Measurements from ENCODE around the gene AUTS2. TPM values are rescaled to one million over a fixed set of nuclear protein-coding genes. Genes with fewer than 3 reads are reported as not detected.

Gene AUTS2
- total and polyA plus RNA-seq, 2 experiments from 2014 or later = 32.0 to 91.0 TPM

DNA sequence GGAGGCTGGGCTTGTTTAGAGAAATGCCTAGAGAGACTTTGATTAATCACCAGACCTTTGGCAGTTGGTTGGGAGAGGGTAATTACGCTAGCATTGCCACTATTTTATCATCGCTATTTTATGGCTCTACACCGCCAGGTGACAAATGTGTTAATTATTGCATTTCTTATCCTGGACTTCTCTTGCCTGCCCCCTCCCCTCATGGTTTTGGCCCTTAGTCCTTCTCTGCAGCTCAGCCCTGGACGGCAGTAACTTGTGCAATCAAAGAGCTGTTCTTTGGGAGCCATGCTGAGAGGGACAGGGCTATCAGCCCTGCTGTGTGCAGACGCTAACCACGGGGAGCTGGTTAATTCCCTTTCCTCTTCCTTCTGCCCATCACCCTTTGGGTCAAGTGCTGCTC, 585.0 kb downstream of the AUTS2 start:
- Histone ChIP-seq H3K36me3 (ENCODE audit: insufficient read depth) (no peaks in the 10 kb centered on the region), H4K20me1 (replicated peaks; ENCODE audit: insufficient read depth) (no peaks in the 10 kb centered on the region), H3K4me2 (no peak overlapping the region), H3K27ac (ENCODE audit: low read depth) (no peak overlapping the region), H3K27me3 (ENCODE audit: insufficient read depth) (no peaks in the 10 kb centered on the region), H3K4me1 (ENCODE audit: insufficient read depth) (peaks cover 10% of the 10 kb centered on the region), H3K4me3 (no peak overlapping the region), H3K9me2 (ENCODE audit: insufficient read depth) (no peaks in the 10 kb centered on the region), H2AFZ (no peak overlapping the region), H3K79me2 (replicated peaks; ENCODE audit: insufficient read depth) (no peaks in the 10 kb centered on the region), H3F3A (replicated peaks; ENCODE audit: low read depth) (no peaks in the 10 kb centered on the region)
- ATAC-seq (peak; percentile 90), DNase-seq (ENCODE audit: low spot score) (no peak)
- peaks cover 28% of the 10 kb centered on the region for H3K4me1 Mint-ChIP-seq
- no peaks in the 10 kb centered on the region for H3K27me3 Mint-ChIP-seq (ENCODE audit: insufficient read depth, low read depth, poor library complexity)
- no peak overlapping the region for H3K27ac Mint-ChIP-seq
- 0 out of 3 replicates have a peak, but pooled peaks cover 3% of the 10 kb centered on the region for H3K9me3 Mint-ChIP-seq
- no peak for TF ChIP-seq EZH2 (IDR thresholded peaks at IDR 0.05; ENCODE audit: low read depth, unreplicated experiment)
- TF ChIP-seq ZNF331 (CRISPR knock-in tag; IDR thresholded peaks at IDR 0.05; ENCODE audit: low read depth) = no peak
- TF ChIP-seq EZH2phosphoT487 (IDR thresholded peaks at IDR 0.05; ENCODE audit: unreplicated experiment) = no peak
- TF ChIP-seq, protein P1, sequence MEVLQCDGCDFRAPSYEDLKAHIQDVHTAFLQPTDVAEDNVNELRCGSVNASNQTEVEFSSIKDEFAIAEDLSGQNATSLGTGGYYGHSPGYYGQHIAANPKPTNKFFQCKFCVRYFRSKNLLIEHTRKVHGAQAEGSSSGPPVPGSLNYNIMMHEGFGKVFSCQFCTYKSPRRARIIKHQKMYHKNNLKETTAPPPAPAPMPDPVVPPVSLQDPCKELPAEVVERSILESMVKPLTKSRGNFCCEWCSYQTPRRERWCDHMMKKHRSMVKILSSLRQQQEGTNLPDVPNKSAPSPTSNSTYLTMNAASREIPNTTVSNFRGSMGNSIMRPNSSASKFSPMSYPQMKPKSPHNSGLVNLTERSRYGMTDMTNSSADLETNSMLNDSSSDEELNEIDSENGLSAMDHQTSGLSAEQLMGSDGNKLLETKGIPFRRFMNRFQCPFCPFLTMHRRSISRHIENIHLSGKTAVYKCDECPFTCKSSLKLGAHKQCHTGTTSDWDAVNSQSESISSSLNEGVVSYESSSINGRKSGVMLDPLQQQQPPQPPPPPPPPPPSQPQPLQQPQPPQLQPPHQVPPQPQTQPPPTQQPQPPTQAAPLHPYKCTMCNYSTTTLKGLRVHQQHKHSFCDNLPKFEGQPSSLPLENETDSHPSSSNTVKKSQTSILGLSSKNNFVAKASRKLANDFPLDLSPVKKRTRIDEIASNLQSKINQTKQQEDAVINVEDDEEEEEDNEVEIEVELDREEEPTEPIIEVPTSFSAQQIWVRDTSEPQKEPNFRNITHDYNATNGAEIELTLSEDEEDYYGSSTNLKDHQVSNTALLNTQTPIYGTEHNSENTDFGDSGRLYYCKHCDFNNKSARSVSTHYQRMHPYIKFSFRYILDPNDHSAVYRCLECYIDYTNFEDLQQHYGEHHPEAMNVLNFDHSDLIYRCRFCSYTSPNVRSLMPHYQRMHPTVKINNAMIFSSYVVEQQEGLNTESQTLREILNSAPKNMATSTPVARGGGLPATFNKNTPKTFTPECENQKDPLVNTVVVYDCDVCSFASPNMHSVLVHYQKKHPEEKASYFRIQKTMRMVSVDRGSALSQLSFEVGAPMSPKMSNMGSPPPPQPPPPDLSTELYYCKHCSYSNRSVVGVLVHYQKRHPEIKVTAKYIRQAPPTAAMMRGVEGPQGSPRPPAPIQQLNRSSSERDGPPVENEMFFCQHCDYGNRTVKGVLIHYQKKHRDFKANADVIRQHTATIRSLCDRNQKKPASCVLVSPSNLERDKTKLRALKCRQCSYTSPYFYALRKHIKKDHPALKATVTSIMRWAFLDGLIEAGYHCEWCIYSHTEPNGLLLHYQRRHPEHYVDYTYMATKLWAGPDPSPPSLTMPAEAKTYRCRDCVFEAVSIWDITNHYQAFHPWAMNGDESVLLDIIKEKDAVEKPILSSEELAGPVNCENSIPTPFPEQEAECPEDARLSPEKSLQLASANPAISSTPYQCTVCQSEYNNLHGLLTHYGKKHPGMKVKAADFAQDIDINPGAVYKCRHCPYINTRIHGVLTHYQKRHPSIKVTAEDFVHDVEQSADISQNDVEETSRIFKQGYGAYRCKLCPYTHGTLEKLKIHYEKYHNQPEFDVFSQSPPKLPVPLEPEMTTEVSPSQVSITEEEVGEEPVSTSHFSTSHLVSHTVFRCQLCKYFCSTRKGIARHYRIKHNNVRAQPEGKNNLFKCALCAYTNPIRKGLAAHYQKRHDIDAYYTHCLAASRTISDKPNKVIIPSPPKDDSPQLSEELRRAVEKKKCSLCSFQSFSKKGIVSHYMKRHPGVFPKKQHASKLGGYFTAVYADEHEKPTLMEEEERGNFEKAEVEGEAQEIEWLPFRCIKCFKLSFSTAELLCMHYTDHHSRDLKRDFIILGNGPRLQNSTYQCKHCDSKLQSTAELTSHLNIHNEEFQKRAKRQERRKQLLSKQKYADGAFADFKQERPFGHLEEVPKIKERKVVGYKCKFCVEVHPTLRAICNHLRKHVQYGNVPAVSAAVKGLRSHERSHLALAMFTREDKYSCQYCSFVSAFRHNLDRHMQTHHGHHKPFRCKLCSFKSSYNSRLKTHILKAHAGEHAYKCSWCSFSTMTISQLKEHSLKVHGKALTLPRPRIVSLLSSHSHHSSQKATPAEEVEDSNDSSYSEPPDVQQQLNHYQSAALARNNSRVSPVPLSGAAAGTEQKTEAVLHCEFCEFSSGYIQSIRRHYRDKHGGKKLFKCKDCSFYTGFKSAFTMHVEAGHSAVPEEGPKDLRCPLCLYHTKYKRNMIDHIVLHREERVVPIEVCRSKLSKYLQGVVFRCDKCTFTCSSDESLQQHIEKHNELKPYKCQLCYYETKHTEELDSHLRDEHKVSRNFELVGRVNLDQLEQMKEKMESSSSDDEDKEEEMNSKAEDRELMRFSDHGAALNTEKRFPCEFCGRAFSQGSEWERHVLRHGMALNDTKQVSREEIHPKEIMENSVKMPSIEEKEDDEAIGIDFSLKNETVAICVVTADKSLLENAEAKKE (CRISPR knock-in tag; IDR thresholded peaks at IDR 0.05) = no peak
- H3K4me3 Mint-ChIP-seq = no peak overlapping the region
- no peaks in the 10 kb centered on the region for H3K36me3 Mint-ChIP-seq (ENCODE audit: low read depth)

DNA sequence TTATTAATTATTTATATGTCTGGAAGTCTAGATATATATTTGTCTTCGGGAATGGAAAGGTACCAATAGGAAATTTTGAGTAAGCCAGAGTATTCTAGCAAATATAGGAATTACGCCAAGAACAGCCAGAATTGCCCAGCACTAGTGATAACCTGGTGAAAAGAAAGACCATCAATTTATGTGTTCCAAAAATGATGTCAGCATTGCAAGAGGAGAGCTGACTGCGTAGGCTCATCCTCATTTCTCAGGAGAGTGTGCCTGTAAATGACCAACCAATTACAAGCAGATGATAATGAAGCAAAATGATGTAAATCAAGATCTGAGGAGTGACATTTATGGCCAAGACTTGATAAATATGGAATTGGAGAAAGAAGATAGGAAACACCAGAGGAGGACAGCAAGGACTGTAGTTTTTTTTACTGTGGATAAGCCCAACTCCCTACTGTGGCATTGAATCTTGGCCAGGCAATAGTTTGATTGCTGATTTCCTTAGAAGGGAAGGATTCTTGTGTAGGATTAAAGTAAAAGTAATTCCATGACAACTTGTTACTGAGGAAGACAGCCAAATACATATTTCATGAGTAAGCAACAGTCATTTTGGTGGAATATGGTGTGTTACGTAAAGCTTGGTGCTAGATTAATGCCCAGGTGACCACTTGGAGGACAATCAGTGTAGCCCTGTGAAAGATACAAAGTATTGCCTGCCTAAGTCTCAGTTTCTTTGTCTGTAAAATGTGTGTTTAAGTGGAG, 590.8 kb downstream of the AUTS2 start:
- Histone ChIP-seq H3K36me3 (ENCODE audit: insufficient read depth) (peaks cover 7% of the 10 kb centered on the region; the same call in 1 of the 2 replicates), H3F3A (replicated peaks; ENCODE audit: low read depth) (no peaks in the 10 kb centered on the region), H4K20me1 (replicated peaks; ENCODE audit: insufficient read depth) (no peaks in the 10 kb centered on the region), H2AFZ (no peak overlapping the region), H3K4me1 (ENCODE audit: insufficient read depth) (no peaks in the 10 kb centered on the region), H3K27me3 (ENCODE audit: insufficient read depth) (no peaks in the 10 kb centered on the region), H3K27ac (ENCODE audit: low read depth) (no peak overlapping the region), H3K9me2 (ENCODE audit: insufficient read depth) (peaks cover 9% of the 10 kb centered on the region; the same call in 1 of the 2 replicates), H3K4me3 (no peak overlapping the region), H3K4me2 (no peak overlapping the region), H3K79me2 (replicated peaks; ENCODE audit: insufficient read depth) (no peaks in the 10 kb centered on the region)
- ATAC-seq (no peak), DNase-seq (ENCODE audit: low spot score) (no peak)
- Mint-ChIP-seq H3K4me3 (no peak overlapping the region), H3K4me1 (peaks cover 6% of the 10 kb centered on the region; the same call in 2 of the 3 replicates), H3K36me3 (ENCODE audit: low read depth) (peaks cover 4% of the 10 kb centered on the region; the same call in 1 of the 3 replicates), H3K9me3 (peaks cover 22% of the 10 kb centered on the region; the same call in 2 of the 3 replicates), H3K27me3 (ENCODE audit: insufficient read depth, low read depth, poor library complexity) (no peaks in the 10 kb centered on the region), H3K27ac (no peak overlapping the region)
- TF ChIP-seq JUNB (IDR thresholded peaks at IDR 0.05; ENCODE audit: unreplicated experiment) = no peak
- TF ChIP-seq, protein P2, sequence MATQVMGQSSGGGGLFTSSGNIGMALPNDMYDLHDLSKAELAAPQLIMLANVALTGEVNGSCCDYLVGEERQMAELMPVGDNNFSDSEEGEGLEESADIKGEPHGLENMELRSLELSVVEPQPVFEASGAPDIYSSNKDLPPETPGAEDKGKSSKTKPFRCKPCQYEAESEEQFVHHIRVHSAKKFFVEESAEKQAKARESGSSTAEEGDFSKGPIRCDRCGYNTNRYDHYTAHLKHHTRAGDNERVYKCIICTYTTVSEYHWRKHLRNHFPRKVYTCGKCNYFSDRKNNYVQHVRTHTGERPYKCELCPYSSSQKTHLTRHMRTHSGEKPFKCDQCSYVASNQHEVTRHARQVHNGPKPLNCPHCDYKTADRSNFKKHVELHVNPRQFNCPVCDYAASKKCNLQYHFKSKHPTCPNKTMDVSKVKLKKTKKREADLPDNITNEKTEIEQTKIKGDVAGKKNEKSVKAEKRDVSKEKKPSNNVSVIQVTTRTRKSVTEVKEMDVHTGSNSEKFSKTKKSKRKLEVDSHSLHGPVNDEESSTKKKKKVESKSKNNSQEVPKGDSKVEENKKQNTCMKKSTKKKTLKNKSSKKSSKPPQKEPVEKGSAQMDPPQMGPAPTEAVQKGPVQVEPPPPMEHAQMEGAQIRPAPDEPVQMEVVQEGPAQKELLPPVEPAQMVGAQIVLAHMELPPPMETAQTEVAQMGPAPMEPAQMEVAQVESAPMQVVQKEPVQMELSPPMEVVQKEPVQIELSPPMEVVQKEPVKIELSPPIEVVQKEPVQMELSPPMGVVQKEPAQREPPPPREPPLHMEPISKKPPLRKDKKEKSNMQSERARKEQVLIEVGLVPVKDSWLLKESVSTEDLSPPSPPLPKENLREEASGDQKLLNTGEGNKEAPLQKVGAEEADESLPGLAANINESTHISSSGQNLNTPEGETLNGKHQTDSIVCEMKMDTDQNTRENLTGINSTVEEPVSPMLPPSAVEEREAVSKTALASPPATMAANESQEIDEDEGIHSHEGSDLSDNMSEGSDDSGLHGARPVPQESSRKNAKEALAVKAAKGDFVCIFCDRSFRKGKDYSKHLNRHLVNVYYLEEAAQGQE (IDR thresholded peaks at IDR 0.05; ENCODE audit: unreplicated experiment) = no peak
- no peak for TF ChIP-seq ZNF114 (CRISPR knock-in tag; IDR thresholded peaks at IDR 0.05)
- TF ChIP-seq NANOG (IDR thresholded peaks at IDR 0.05; ENCODE audit: borderline replicate concordance) = no peak
- TF ChIP-seq, protein P3, sequence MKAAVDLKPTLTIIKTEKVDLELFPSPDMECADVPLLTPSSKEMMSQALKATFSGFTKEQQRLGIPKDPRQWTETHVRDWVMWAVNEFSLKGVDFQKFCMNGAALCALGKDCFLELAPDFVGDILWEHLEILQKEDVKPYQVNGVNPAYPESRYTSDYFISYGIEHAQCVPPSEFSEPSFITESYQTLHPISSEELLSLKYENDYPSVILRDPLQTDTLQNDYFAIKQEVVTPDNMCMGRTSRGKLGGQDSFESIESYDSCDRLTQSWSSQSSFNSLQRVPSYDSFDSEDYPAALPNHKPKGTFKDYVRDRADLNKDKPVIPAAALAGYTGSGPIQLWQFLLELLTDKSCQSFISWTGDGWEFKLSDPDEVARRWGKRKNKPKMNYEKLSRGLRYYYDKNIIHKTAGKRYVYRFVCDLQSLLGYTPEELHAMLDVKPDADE (IDR thresholded peaks at IDR 0.05) = no peak
- TF ChIP-seq ZNF331 (CRISPR knock-in tag; IDR thresholded peaks at IDR 0.05; ENCODE audit: low read depth) = no peak
- TF ChIP-seq EZH2 (IDR thresholded peaks at IDR 0.05; ENCODE audit: low read depth, unreplicated experiment) = no peak
- TF ChIP-seq EZH2phosphoT487 (IDR thresholded peaks at IDR 0.05; ENCODE audit: unreplicated experiment) = no peak
- TF ChIP-seq CREB1 (CRISPR knock-in tag; IDR thresholded peaks at IDR 0.05; ENCODE audit: low read depth) = no peak

Measured in GM23338 (cell line).